HEK293 (cell line): ENCODE results near the gene FLRT2.

Experiments
- CTCF ChIA-PET: fragments of 350-600 bp; formaldehyde crosslinking; extraction: SDS; loops from one replicate; lab custom pipeline; 2021; ENCODE audit warnings: antibody characterized with exemption; lab: Yijun Ruan, JAX
- POLR2A ChIA-PET: fragments of 300-600 bp; formaldehyde crosslinking; extraction: SDS; loops from one replicate; lab custom pipeline; 2020; ENCODE audit warnings: antibody characterized with exemption, inconsistent platforms; lab: Yijun Ruan, JAX
- H3K27ac ChIP-seq: fragments of 200-500 bp; sonication (Bioruptor generic); 2 replicates; pipeline ENCODE4 v1.5.1; 2014; ENCODE audit warnings: low read depth, low read length, control low read depth, inconsistent platforms; ENCODE audit errors: extremely low read depth
- H3K36me3 ChIP-seq, 2 experiments: fragments of 200-500 bp in 1 of 2; sonication (Bioruptor generic) in 1 of 2; 1 replicate in 1 of 2; 2 replicates in 1 of 2; pipeline ENCODE4 v1.5.1; 2014 to 2017; ENCODE audit warnings: inconsistent platforms in 2 of 2, low read length in 2 of 2; ENCODE audit not compliant: control insufficient read depth in 2 of 2, insufficient read depth in 1 of 2
- H3K4me1 ChIP-seq: fragments of 200-500 bp; sonication (Bioruptor generic); 2 replicates; pipeline ENCODE4 v1.5.1; 2014; ENCODE audit warnings: mild to moderate bottlenecking, low read length, inconsistent platforms; ENCODE audit not compliant: control insufficient read depth, insufficient read depth
- H3K4me3 ChIP-seq: 2 replicates; pipeline ENCODE4 v1.5.1; 2011; ENCODE audit warnings: low read depth, mild to moderate bottlenecking, control low read depth, low read length, moderate library complexity
- H3K9me3 ChIP-seq: fragments of 200-500 bp; sonication (Bioruptor generic); 2 replicates; pipeline ENCODE4 v1.5.1; 2014; ENCODE audit warnings: low read depth, low read length, inconsistent platforms; ENCODE audit not compliant: control insufficient read depth, insufficient read depth
- PRDM2 ChIP-seq: fragments of 450-650 bp; formaldehyde crosslinking; IDR thresholded peaks from 2 replicates; pipeline ENCODE4 v1.5.1; 2016; ENCODE audit warnings: missing biosample characterization, missing genetic modification characterization, borderline replicate concordance
- SCRT2 ChIP-seq: fragments of 450-650 bp; formaldehyde crosslinking; IDR thresholded peaks from 2 replicates; pipeline ENCODE4 v1.5.1; 2016; ENCODE audit warnings: missing biosample characterization, missing genetic modification characterization
- ZNF133 ChIP-seq: fragments of 450-650 bp; formaldehyde crosslinking; IDR thresholded peaks from 2 replicates; pipeline ENCODE4 v1.5.1; 2016; ENCODE audit warnings: missing biosample characterization, missing genetic modification characterization
- ZNF140 ChIP-seq: fragments of 450-650 bp; formaldehyde crosslinking; IDR thresholded peaks from 2 replicates; pipeline ENCODE4 v1.5.1; 2016; ENCODE audit warnings: missing biosample characterization, missing genetic modification characterization
- ZNF513 ChIP-seq: fragments of 450-650 bp; IDR thresholded peaks from 2 replicates; pipeline ENCODE4 v1.5.1; 2018; ENCODE audit warnings: missing biosample characterization, missing genetic modification characterization
- ZNF549 ChIP-seq: fragments of 450-650 bp; IDR thresholded peaks from 2 replicates; pipeline ENCODE4 v1.5.1; 2018; ENCODE audit warnings: missing biosample characterization, missing genetic modification characterization, mild to moderate bottlenecking, inconsistent platforms, moderate library complexity
- ZNF558 ChIP-seq: fragments of 450-650 bp; formaldehyde crosslinking; IDR thresholded peaks from 2 replicates; pipeline ENCODE4 v1.5.1; 2016; ENCODE audit warnings: missing biosample characterization, missing genetic modification characterization
- ZNF701 ChIP-seq: fragments of 450-650 bp; formaldehyde crosslinking; IDR thresholded peaks from 2 replicates; pipeline ENCODE4 v1.5.1; 2016; ENCODE audit warnings: missing biosample characterization, missing genetic modification characterization
- ZNF843 ChIP-seq: fragments of 450-650 bp; formaldehyde crosslinking; IDR thresholded peaks from 2 replicates; pipeline ENCODE4 v1.5.1; 2016; ENCODE audit warnings: missing biosample characterization, missing genetic modification characterization
- TF ChIP-seq, protein P1 (sequence below): sonication (generic); formaldehyde crosslinking; IDR thresholded peaks from 2 replicates; pipeline ENCODE4 v1.8.1; 2022; ENCODE audit warnings: mild to moderate bottlenecking, moderate library complexity, missing genetic modification reagents
- TF ChIP-seq, protein P2 (sequence below): fragments of 450-650 bp; formaldehyde crosslinking; IDR thresholded peaks from 2 replicates; pipeline ENCODE4 v1.5.1; 2016; ENCODE audit warnings: missing biosample characterization, missing genetic modification characterization

Gene FLRT2

DNA sequence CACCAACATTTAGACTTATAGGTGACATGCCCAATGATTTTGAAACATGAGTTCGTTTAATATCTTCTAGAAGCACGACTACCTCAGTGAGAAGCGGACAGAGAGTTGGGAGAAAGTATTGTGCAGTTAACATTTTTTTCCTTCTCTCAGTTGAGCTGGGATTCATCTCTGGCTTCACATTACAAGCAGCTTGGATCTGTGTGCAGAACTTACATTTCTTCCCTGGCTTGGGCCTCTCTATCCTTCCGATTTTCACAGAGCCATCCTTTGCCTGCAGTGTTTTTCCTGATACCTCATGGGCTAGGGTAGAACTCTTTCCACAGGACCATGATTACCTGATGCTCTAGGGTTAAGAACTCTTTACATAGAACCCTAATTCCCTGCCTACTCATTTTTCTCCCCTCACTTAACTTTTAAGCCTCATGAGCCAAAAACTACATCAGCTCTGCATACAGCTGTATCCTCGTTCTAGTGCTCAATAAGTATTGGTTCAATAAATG, 86.5 kb downstream of the FLRT2 start (continued):
- TF ChIP-seq, protein P1, sequence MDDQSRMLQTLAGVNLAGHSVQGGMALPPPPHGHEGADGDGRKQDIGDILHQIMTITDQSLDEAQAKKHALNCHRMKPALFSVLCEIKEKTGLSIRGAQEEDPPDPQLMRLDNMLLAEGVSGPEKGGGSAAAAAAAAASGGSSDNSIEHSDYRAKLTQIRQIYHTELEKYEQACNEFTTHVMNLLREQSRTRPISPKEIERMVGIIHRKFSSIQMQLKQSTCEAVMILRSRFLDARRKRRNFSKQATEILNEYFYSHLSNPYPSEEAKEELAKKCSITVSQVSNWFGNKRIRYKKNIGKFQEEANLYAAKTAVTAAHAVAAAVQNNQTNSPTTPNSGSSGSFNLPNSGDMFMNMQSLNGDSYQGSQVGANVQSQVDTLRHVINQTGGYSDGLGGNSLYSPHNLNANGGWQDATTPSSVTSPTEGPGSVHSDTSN (CRISPR knock-in tag) = no peak
- TF ChIP-seq ZNF701 (tag by site-specific recombination) = no peak
- TF ChIP-seq ZNF140 = no peak
- no peak for TF ChIP-seq ZNF843 (tag by site-specific recombination)
- no peak for TF ChIP-seq PRDM2
- TF ChIP-seq ZNF133 (tag by site-specific recombination) = no peak
- no peak for TF ChIP-seq ZNF549 (tag by site-specific recombination)
- TF ChIP-seq, protein P2, sequence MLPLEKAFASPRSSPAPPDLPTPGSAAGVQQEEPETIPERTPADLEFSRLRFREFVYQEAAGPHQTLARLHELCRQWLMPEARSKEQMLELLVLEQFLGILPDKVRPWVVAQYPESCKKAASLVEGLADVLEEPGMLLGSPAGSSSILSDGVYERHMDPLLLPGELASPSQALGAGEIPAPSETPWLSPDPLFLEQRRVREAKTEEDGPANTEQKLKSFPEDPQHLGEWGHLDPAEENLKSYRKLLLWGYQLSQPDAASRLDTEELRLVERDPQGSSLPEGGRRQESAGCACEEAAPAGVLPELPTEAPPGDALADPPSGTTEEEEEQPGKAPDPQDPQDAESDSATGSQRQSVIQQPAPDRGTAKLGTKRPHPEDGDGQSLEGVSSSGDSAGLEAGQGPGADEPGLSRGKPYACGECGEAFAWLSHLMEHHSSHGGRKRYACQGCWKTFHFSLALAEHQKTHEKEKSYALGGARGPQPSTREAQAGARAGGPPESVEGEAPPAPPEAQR (tag by site-specific recombination) = no peak
- TF ChIP-seq ZNF558 (tag by site-specific recombination) = no peak
- TF ChIP-seq SCRT2 (tag by site-specific recombination) = no peak

GRCh38 chr14:85616886-85617285, 86.9 kb downstream of the FLRT2 start:
- ChIA-PET POLR2A (no interaction called here), CTCF (interaction anchor here (0.6 to 1.3 kb wide), 3 partner anchors 10 to 441 kb away, joined by 3 to 4 read pairs (median 3); no protein-coding TSS in a partner anchor)

More at GRCh38 chr14:85616886-85617285, 86.9 kb downstream of the FLRT2 start:
- H3K27ac ChIP-seq = no peak overlapping the region
- peaks cover 16% of the 10 kb centered on the region for H3K4me1 ChIP-seq
- no peak overlapping the region for H3K4me3 ChIP-seq
- TF ChIP-seq ZNF133 (tag by site-specific recombination) (no peak), ZNF513 (no peak)
- H3K36me3 ChIP-seq = peaks cover 4 to 11% of the 10 kb centered on the region in 2 experiments; a peak in 1 of 3 replicates
- H3K9me3 ChIP-seq = no peaks in the 10 kb centered on the region
